Neuronal stem cell (in vitro differentiated cells): ENCODE data around the gene HOXA6.

Experiments used
- DNase-seq: peaks from one replicate; pipeline ENCODE4 v3.0.0-alpha.2; 2013; ENCODE audit warnings: low spot score
- H2AFZ ChIP-seq: one replicate; pipeline ENCODE4 v1.6.1; 2013; ENCODE audit warnings: mild to moderate bottlenecking, low read length, inconsistent platforms
- H2AK5ac ChIP-seq: 2 replicates; pipeline ENCODE4 v1.6.1; 2013; ENCODE audit warnings: low read depth, mild to moderate bottlenecking, inconsistent platforms, low read length, moderate library complexity, mixed read lengths
- H2BK120ac ChIP-seq: 2 replicates; pipeline ENCODE4 v1.6.1; 2013; ENCODE audit warnings: low read depth, mild to moderate bottlenecking, inconsistent platforms, low read length, moderate library complexity, mixed read lengths
- H2BK12ac ChIP-seq: one replicate; pipeline ENCODE4 v1.6.1; 2013; ENCODE audit warnings: low read length, inconsistent platforms
- H2BK15ac ChIP-seq: 2 replicates; pipeline ENCODE4 v1.6.1; 2013; ENCODE audit warnings: mild to moderate bottlenecking, low read length, inconsistent platforms, mixed read lengths
- H2BK5ac ChIP-seq: one replicate; pipeline ENCODE4 v1.6.1; 2013; ENCODE audit warnings: inconsistent platforms, mild to moderate bottlenecking, low read length, moderate library complexity
- H3K14ac ChIP-seq: one replicate; pipeline ENCODE4 v1.6.1; 2013; ENCODE audit warnings: low read length, inconsistent platforms
- H3K18ac ChIP-seq: 2 replicates; pipeline ENCODE4 v1.6.1; 2013; ENCODE audit warnings: low read length, inconsistent platforms
- H3K23ac ChIP-seq: 2 replicates; pipeline ENCODE4 v1.6.1; 2013; ENCODE audit warnings: low read depth, mild to moderate bottlenecking, mixed read lengths, low read length, inconsistent platforms; ENCODE audit not compliant: poor library complexity
- H3K27ac ChIP-seq: replicated peaks from 3 replicates; pipeline ENCODE4 v1.5.1; 2013; ENCODE audit warnings: low read length, inconsistent platforms
- H3K27me3 ChIP-seq, 3 experiments: 2 replicates each; pipeline ENCODE4 v1.6.1; 2013; ENCODE audit warnings: low read length in 3 of 3, mild to moderate bottlenecking in 2 of 3, inconsistent platforms in 1 of 3, low read depth in 1 of 3, mixed read lengths in 1 of 3, moderate library complexity in 1 of 3; ENCODE audit not compliant: control insufficient read depth in 3 of 3, insufficient read depth in 3 of 3
- H3K36me3 ChIP-seq, 2 donors: replicated peaks in 1 of 2; 2 replicates each; pipeline ENCODE4 v1.6.1; 2013; ENCODE audit warnings: low read length in 2 of 2; ENCODE audit not compliant: control insufficient read depth in 2 of 2, insufficient read depth in 2 of 2
- H3K4ac ChIP-seq: 2 replicates; pipeline ENCODE4 v1.6.1; 2013; ENCODE audit warnings: inconsistent platforms, mild to moderate bottlenecking, low read length, moderate library complexity
- H3K4me1 ChIP-seq, 2 donors: 1 replicate in 1 of 2; 2 replicates in 1 of 2; pipeline ENCODE4 v1.6.1; 2013; ENCODE audit warnings: low read length in 2 of 2, low read depth in 1 of 2; ENCODE audit not compliant: control insufficient read depth in 2 of 2, insufficient read depth in 1 of 2
- H3K4me2 ChIP-seq: one replicate; pipeline ENCODE4 v1.6.1; 2013; ENCODE audit warnings: mild to moderate bottlenecking, low read length, inconsistent platforms; ENCODE audit not compliant: insufficient read depth, poor library complexity, severe bottlenecking
- H3K4me3 ChIP-seq, 2 donors: 2 replicates each; pipeline ENCODE4 v1.5.1; 2013; ENCODE audit warnings: low read length in 2 of 2, mild to moderate bottlenecking in 2 of 2, inconsistent platforms in 1 of 2, moderate library complexity in 1 of 2
- H3K79me1 ChIP-seq: one replicate; pipeline ENCODE4 v1.6.1; 2013; ENCODE audit warnings: low read depth, mild to moderate bottlenecking, inconsistent platforms, low read length, moderate library complexity
- H3K9ac ChIP-seq: one replicate; pipeline ENCODE4 v1.6.1; 2013; ENCODE audit warnings: mild to moderate bottlenecking, low read depth, low read length, inconsistent platforms; ENCODE audit not compliant: poor library complexity
- H3K9me3 ChIP-seq, 2 donors: replicated peaks in 1 of 2; 2 replicates each; pipeline versions ENCODE3 to v1.6.1; 2013; ENCODE audit warnings: low read length in 2 of 2, mild to moderate bottlenecking in 2 of 2, inconsistent platforms in 1 of 2, low read depth in 1 of 2, mixed read lengths in 1 of 2, moderate library complexity in 1 of 2; ENCODE audit not compliant: control insufficient read depth in 2 of 2, insufficient read depth in 1 of 2
- H4K8ac ChIP-seq: one replicate; pipeline ENCODE4 v1.6.1; 2013; ENCODE audit warnings: low read depth, mild to moderate bottlenecking, inconsistent platforms, low read length, moderate library complexity
- H4K91ac ChIP-seq: one replicate; pipeline ENCODE4 v1.6.1; 2013; ENCODE audit warnings: low read length, low read depth, mild to moderate bottlenecking, inconsistent platforms; ENCODE audit not compliant: poor library complexity
- WGBS, 2 donors: extraction: QIAGEN DNeasy Blood & Tissue Kit; methylation state at CpG; one replicate each; pipeline ENCODE4 v1.1.7; 2013; ENCODE audit warnings: missing lambda C conversion rate in 2 of 2, mixed read lengths in 1 of 2; ENCODE audit not compliant: insufficient read length in 2 of 2, insufficient replicate concordance in 1 of 2; ENCODE audit errors: extremely low coverage in 2 of 2; 5-methylcytosine and 5-hydroxymethylcytosine counted together

HOXA6 gene

GRCh38 chr7:27168265-27168947, 20.8 kb upstream of the HOXA6 start:
- Histone ChIP-seq H3K27me3 (peaks cover 87 to 99% (median 94%) of the 10 kb centered on the region in 3 experiments), H3K14ac (no peak overlapping the region), H2BK120ac (no peak overlapping the region), H4K8ac (no peak overlapping the region), H3K18ac (no peak overlapping the region), H3K79me1 (no peaks in the 10 kb centered on the region), H3K4me3 (no peak overlapping the region), H2BK15ac (no peak overlapping the region), H3K4me2 (no peak overlapping the region), H3K9ac (no peak overlapping the region), H2BK5ac (no peak overlapping the region), H3K36me3 (no peaks in the 10 kb centered on the region), H2AFZ (no peak overlapping the region), H3K23ac (no peak overlapping the region), H2BK12ac (no peak overlapping the region), H4K91ac (no peak overlapping the region), H3K4me1 (no peaks in the 10 kb centered on the region), H3K27ac (no peak overlapping the region), H3K4ac (no peak overlapping the region), H2AK5ac (no peak overlapping the region), H3K9me3 (peaks cover 0 to 29% of the 10 kb centered on the region in 2 donors)
- DNase-seq, result no peak
- no CpG with 5 or more reads among the region's 25 CpGs for WGBS, 2 donors

- Histone ChIP-seq H2AFZ (no peak overlapping the region), H3K36me3 (no peaks in the 10 kb centered on the region), H3K9me3 (peaks cover 0 to 31% of the 10 kb centered on the region in 2 donors), H2BK5ac (no peak overlapping the region), H2BK12ac (no peak overlapping the region), H3K79me1 (no peaks in the 10 kb centered on the region), H3K4me3 (no peak overlapping the region), H2BK15ac (no peak overlapping the region), H3K4me2 (no peak overlapping the region), H4K8ac (no peak overlapping the region), H3K27ac (no peak overlapping the region), H3K9ac (no peak overlapping the region), H3K27me3 (peaks cover 84 to 99% (median 94%) of the 10 kb centered on the region in 3 experiments), H3K23ac (no peak overlapping the region), H3K14ac (no peak overlapping the region), H2BK120ac (no peak overlapping the region), H2AK5ac (no peak overlapping the region), H3K18ac (no peak overlapping the region), H3K4ac (no peak overlapping the region), H3K4me1 (no peaks in the 10 kb centered on the region), H4K91ac (no peak overlapping the region)
- DNase-seq, result no peak
- no CpG with 5 or more reads among the region's 4 CpGs for WGBS, 2 donors
Observed at GRCh38 chr7:27167916-27168264, 20.3 kb upstream of the HOXA6 start.

DNA sequence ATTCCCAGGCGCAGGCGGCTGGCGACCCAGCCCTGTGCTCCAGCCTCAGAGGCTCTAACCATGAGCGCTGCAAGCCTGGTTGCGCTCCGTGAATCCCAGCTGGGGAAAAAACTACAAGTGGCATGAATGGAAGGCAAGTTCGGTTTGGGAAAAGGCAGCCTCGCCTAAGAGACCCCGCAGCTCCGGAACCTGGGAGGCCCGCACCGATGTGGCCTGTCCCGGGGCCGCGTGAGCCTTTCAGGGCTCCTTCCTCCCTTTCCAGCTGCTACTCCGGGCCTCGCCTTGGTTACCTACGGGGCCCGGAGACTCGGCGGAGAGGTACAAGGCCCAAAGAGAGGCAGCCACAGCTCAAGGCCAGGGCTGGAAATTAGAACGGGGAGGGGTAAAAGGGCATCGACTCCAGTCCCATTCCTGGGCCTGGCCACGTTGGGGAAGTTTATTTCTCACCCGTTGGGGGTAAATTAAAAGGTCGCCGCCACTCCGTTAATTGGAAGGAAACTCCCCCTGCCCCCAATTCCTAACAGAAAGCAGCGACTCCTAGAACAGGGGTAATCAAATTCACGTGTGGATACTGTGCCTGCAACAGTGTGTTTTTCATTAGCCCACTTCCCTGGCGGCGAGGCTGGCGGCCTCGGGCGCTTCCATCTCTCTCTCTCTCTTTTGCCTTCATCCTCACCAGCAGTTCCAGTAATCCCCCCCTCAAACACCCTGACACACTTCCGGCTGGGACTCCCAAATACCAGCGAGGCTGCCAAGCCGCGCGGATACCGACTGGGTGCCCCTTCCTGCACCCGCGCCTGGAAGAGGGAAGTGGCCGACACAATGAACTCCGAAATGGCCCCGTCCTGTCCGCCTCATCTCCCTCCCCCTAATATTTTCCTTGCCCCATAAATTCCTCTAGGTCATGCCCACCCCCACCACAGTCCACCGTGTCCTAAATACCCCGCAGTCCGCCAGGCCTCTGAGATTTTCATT, 19.2 kb upstream of the HOXA6 start:
- Histone ChIP-seq H4K8ac (no peak overlapping the region), H3K4me3 (no peak overlapping the region), H2BK12ac (no peak overlapping the region), H3K23ac (no peak overlapping the region), H3K4me1 (no peaks in the 10 kb centered on the region), H2AK5ac (no peak overlapping the region), H3K27ac (no peak overlapping the region), H3K79me1 (peaks cover 2% of the 10 kb centered on the region), H3K9ac (no peak overlapping the region), H2BK120ac (peak overlapping the region; percentile 61), H4K91ac (no peak overlapping the region), H2BK15ac (no peak overlapping the region), H3K18ac (no peak overlapping the region), H3K36me3 (no peaks in the 10 kb centered on the region), H3K4ac (no peak overlapping the region), H3K9me3 (peaks cover 0 to 27% of the 10 kb centered on the region in 2 donors), H2AFZ (peak overlapping the region; percentile 17), H3K4me2 (no peak overlapping the region), H3K14ac (no peak overlapping the region), H3K27me3 (peaks cover 79 to 99% (median 92%) of the 10 kb centered on the region in 3 experiments), H2BK5ac (no peak overlapping the region)
- no CpG with 5 or more reads among the region's 50 CpGs for WGBS, 2 donors
- no peak for DNase-seq

DNA sequence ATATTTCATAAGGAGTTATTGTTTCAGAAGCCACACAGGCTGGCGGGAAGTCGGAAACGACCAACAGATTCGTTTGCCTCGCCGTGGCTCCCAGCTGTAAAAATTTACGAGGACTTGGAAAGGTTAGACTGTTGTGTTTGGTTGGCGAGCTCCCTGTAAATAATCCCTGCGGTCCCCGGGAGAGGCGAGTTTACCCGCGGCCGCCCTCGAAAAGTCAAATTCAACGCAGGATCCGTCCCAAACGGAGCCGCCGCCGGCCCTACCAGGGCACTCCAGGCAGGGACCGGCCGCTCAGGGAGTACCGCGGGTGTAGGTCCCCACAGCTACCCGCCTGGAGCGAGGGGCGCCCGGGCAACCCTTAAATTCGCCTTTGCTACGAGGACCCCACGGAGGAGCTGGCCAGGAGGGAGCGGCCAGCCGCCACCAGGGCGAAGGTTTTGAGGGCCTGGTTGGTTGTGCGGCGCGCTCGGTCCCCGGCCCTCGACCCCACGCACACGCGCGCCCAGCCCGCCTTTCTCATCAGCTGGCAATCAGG, 18.5 kb upstream of the HOXA6 start:
- Histone ChIP-seq H4K8ac (no peak overlapping the region), H3K9me3 (peaks cover 0 to 27% of the 10 kb centered on the region in 2 donors)
- no peak for DNase-seq

More for the DNA sequence above, 18.5 kb upstream of the HOXA6 start:
- Histone ChIP-seq H3K23ac (no peak overlapping the region), H3K36me3 (no peaks in the 10 kb centered on the region), H3K27me3 (peaks cover 74 to 96% (median 91%) of the 10 kb centered on the region in 3 experiments), H3K27ac (no peak overlapping the region), H3K9ac (no peak overlapping the region), H3K4ac (no peak overlapping the region), H2BK5ac (no peak overlapping the region), H3K4me3 (no peak overlapping the region), H3K4me1 (no peaks in the 10 kb centered on the region), H3K18ac (no peak overlapping the region), H4K91ac (no peak overlapping the region), H2AFZ (peak overlapping the region; percentile 17), H2BK12ac (no peak overlapping the region), H2BK120ac (peak overlapping the region; percentile 61), H3K79me1 (peaks cover 2% of the 10 kb centered on the region), H3K14ac (no peak overlapping the region), H3K4me2 (no peak overlapping the region), H2BK15ac (no peak overlapping the region), H2AK5ac (no peak overlapping the region)
- no CpG with 5 or more reads among the region's 46 CpGs for WGBS, 2 donors
